Measurements from ENCODE around the gene ERBB2. TPM values are rescaled to one million over a fixed set of nuclear protein-coding genes. Genes with fewer than 3 reads are reported as not detected.
A peak's percentile ranks its signal among the peaks of the same experiment; 100 is the strongest.

The ERBB2 gene
- total RNA-seq, 1 experiment from 2014 or later = 216 TPM

DNA sequence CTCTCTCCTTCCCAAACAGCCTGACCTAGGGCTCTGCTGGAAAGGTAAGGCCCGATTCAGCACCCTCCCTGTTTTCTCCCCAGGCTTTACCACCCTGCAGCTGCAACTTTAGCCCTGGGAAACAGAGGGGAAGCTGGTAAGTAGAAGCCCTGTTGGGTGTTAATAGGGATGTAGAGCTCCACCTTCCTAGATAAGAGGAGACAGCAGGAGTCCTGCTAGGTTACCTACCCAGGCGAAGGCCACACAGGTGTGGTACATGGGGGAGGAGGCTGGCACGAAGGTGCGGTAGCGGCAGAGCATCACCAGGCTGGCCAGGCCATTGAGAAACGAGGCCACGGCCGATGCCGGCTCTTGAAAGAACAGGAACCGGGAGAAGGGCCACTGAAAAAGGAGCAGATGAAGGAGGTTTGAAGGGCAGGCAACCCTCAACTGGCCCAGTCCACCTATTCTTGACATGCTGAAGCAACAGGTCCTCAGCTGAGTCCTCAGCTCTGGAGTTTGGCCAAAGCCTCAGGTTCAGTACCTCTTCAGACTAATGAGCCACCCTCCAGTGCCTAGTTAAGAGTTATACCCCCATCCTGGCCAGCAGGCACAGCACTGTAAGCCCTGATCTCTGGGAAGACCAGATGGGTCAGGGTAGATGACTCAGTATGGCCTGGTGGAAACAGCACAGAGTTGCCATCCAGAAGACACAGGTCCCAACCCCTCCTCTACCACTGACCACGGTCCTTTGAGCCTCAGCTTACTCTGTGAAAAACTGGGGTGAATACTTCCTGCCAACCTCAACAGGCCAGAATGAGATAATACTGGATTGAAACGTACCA is 15.3 kb upstream of the ERBB2 start:
- Histone ChIP-seq H4K5ac (ENCODE audit: insufficient read length, low read depth, low read length) (no peak overlapping the region), H2BK120ac (ENCODE audit: low read depth, low read length, poor library complexity, severe bottlenecking) (no peak overlapping the region), H3K4ac (ENCODE audit: low read depth, low read length) (no peak overlapping the region), H2AK5ac (ENCODE audit: insufficient read length, low read length) (no peak overlapping the region), H3T11ph (ENCODE audit: low read length) (no peak overlapping the region), H3K9me3 (ENCODE audit: control insufficient read depth, low read depth, low read length) (no peaks in the 10 kb centered on the region), H4K91ac (ENCODE audit: insufficient read length, low read depth, low read length) (no peak overlapping the region), H4K20me1 (ENCODE audit: control insufficient read depth, insufficient read depth, insufficient read length) (no peaks in the 10 kb centered on the region), H3K23me2 (ENCODE audit: insufficient read length, low read depth, low read length, poor library complexity, severe bottlenecking) (peaks cover 9% of the 10 kb centered on the region), H3K18ac (ENCODE audit: insufficient read length, low read depth, low read length) (no peak overlapping the region), H3K9ac (ENCODE audit: extremely low read depth, insufficient read length, low read length) (no peak overlapping the region), H2BK5ac (ENCODE audit: insufficient read length, low read length) (no peak overlapping the region), H2BK12ac (ENCODE audit: insufficient read length, low read depth, low read length) (no peak overlapping the region), H2AFZ (ENCODE audit: low read length) (no peak overlapping the region), H3K4me1 (ENCODE audit: insufficient read depth, low read length) (peaks cover 7% of the 10 kb centered on the region), H3K79me2 (ENCODE audit: insufficient read depth, low read length) (no peaks in the 10 kb centered on the region), H3K14ac (ENCODE audit: insufficient read depth, low read length) (no peak overlapping the region), H3K27me3 (ENCODE audit: insufficient read depth, low read length) (no peaks in the 10 kb centered on the region), H2BK15ac (ENCODE audit: low read depth, low read length) (no peak overlapping the region), H3K56ac (ENCODE audit: insufficient read length, low read depth, low read length) (no peak overlapping the region), H4K8ac (replicated peaks; ENCODE audit: insufficient read length, low read depth, low read length) (no peak overlapping the region), H3K23ac (ENCODE audit: insufficient read length, low read depth, low read length) (no peak overlapping the region), H3K79me1 (ENCODE audit: insufficient read depth, low read depth, low read length, poor library complexity, severe bottlenecking) (no peaks in the 10 kb centered on the region), H2BK20ac (ENCODE audit: low read depth, low read length, poor library complexity, severe bottlenecking) (no peak overlapping the region), H3K27ac (ENCODE audit: insufficient read length, low read depth, low read length) (no peak overlapping the region), H3K4me2 (ENCODE audit: insufficient read depth, insufficient read length, low read length) (no peak overlapping the region)
- DNase-seq = no peak
- Mint-ChIP-seq H3K4me1 (peaks cover 26 to 29% of the 10 kb centered on the region in 2 experiments), H3K27me3 (ENCODE audit: low read depth) (no peaks in the 10 kb centered on the region), H3K27ac (peak overlapping the region in 1 of 3 experiments; percentile 66; a peak in 1 of 7 replicates), H3K9me3 (no peaks in the 10 kb centered on the region), H3K36me3 (ENCODE audit: insufficient read depth in 1 of 3, low read depth in 3 of 3) (peaks cover 9 to 41% (median 21%) of the 10 kb centered on the region in 3 experiments), H3K4me3 (no peak overlapping the region)
- WGBS (ENCODE audit: extremely low coverage, insufficient read length, low lambda C conversion rate) = no CpG with 5 or more reads among the region's 12 CpGs
- TF ChIP-seq, protein P1, sequence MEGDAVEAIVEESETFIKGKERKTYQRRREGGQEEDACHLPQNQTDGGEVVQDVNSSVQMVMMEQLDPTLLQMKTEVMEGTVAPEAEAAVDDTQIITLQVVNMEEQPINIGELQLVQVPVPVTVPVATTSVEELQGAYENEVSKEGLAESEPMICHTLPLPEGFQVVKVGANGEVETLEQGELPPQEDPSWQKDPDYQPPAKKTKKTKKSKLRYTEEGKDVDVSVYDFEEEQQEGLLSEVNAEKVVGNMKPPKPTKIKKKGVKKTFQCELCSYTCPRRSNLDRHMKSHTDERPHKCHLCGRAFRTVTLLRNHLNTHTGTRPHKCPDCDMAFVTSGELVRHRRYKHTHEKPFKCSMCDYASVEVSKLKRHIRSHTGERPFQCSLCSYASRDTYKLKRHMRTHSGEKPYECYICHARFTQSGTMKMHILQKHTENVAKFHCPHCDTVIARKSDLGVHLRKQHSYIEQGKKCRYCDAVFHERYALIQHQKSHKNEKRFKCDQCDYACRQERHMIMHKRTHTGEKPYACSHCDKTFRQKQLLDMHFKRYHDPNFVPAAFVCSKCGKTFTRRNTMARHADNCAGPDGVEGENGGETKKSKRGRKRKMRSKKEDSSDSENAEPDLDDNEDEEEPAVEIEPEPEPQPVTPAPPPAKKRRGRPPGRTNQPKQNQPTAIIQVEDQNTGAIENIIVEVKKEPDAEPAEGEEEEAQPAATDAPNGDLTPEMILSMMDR (conservative IDR thresholded peaks at IDR 0.05) = no peak
